K562 (cell line): ENCODE results near the gene CCDC82. TPM values are rescaled to one million over a fixed set of nuclear protein-coding genes. Genes with fewer than 3 reads are reported as not detected.
A peak's percentile ranks its signal among the peaks of the same experiment; 100 is the strongest.

Experiments used
- ATF7 ChIP-seq: fragments of 450-650 bp; IDR thresholded peaks from 2 replicates; pipeline ENCODE4 v1.7.1; 2014; ENCODE audit warnings: mild to moderate bottlenecking, moderate library complexity
- BRF1 ChIP-seq: IDR thresholded peaks from 3 replicates; pipeline ENCODE4 v1.6.1; 2011; ENCODE audit warnings: borderline replicate concordance, mild to moderate bottlenecking; ENCODE audit not compliant: insufficient read length; ENCODE audit errors: extremely low read depth
- CBFB ChIP-seq: sonication (generic); formaldehyde crosslinking; IDR thresholded peaks from 2 replicates; pipeline ENCODE4 v1.4.0; 2020; ENCODE audit warnings: mild to moderate bottlenecking, missing genetic modification reagents
- CHD4 ChIP-seq: fragments of 200-600 bp; sonication (generic); IDR thresholded peaks from 3 replicates; pipeline ENCODE4 v1.6.1; 2012; ENCODE audit warnings: low read depth, mild to moderate bottlenecking, mixed read lengths, low read length, inconsistent platforms; ENCODE audit not compliant: insufficient read depth, insufficient replicate concordance, poor library complexity, severe bottlenecking
- ELK1 ChIP-seq: sonication (generic); formaldehyde crosslinking; IDR thresholded peaks from 2 replicates; pipeline ENCODE4 v1.8.1; 2022; ENCODE audit warnings: missing genetic modification reagents
- ETV5 ChIP-seq: sonication (generic); formaldehyde crosslinking; IDR thresholded peaks from 2 replicates; pipeline ENCODE4 v1.4.0; 2020; ENCODE audit warnings: low read depth, mild to moderate bottlenecking, missing genetic modification reagents
- GABPB1 ChIP-seq: sonication (generic); formaldehyde crosslinking; IDR thresholded peaks from 2 replicates; pipeline ENCODE4 v1.8.0; 2022; ENCODE audit warnings: mild to moderate bottlenecking, missing genetic modification reagents
- HDAC3 ChIP-seq: fragments of 450-650 bp; IDR thresholded peaks from 2 replicates; pipeline ENCODE4 v1.6.1; 2018; ENCODE audit warnings: borderline replicate concordance, mild to moderate bottlenecking, moderate library complexity; ENCODE audit not compliant: partially characterized antibody
- JUNB ChIP-seq: fragments of 450-650 bp; formaldehyde crosslinking; conservative IDR thresholded peaks from 2 replicates; pipeline ENCODE4 v1.4.0; 2020; ENCODE audit warnings: mild to moderate bottlenecking
- KDM1A ChIP-seq, 2 experiments: fragments of 450-650 bp; IDR thresholded peaks; 2 replicates each; pipeline ENCODE4 v1.6.1; 2016; ENCODE audit warnings: mild to moderate bottlenecking in 2 of 2
- MTA2 ChIP-seq: fragments of 450-650 bp; IDR thresholded peaks from 2 replicates; pipeline ENCODE4 v1.6.1; 2016; ENCODE audit warnings: low read depth
- MTA3 ChIP-seq: fragments of 450-650 bp; formaldehyde crosslinking; IDR thresholded peaks from 2 replicates; pipeline ENCODE4 v1.6.1; 2017; ENCODE audit warnings: mild to moderate bottlenecking, borderline replicate concordance
- PRPF4 ChIP-seq: fragments of 200-400 bp; formaldehyde crosslinking; IDR thresholded peaks from one replicate; pipeline ENCODE4 v1.6.1; 2017; ENCODE audit warnings: low read length, low read depth, mild to moderate bottlenecking; ENCODE audit not compliant: insufficient read depth, poor library complexity, severe bottlenecking
- RFX1 ChIP-seq: fragments of 450-650 bp; IDR thresholded peaks from 2 replicates; pipeline ENCODE4 v1.6.1; 2016; ENCODE audit warnings: mild to moderate bottlenecking, moderate library complexity
- RFX7 ChIP-seq: fragments of 250-450 bp; sonication (Bioruptor Pico); IDR thresholded peaks from 2 replicates; pipeline ENCODE4 v1.5.1; 2021; ENCODE audit warnings: mild to moderate bottlenecking
- SMAD1 ChIP-seq: fragments of 150-350 bp; IDR thresholded peaks from 2 replicates; pipeline ENCODE4 v1.6.1; 2014; ENCODE audit warnings: low read length, low read depth; ENCODE audit not compliant: partially characterized antibody
- ZFPM2 ChIP-seq: fragments of 250-450 bp; sonication (Bioruptor Pico); IDR thresholded peaks from 2 replicates; pipeline ENCODE4 v1.5.1; 2022; ENCODE audit warnings: mild to moderate bottlenecking
- ZNF57 ChIP-seq: fragments of 450-650 bp; formaldehyde crosslinking; IDR thresholded peaks from 2 replicates; pipeline ENCODE4 v1.4.0; 2020; ENCODE audit warnings: mild to moderate bottlenecking, moderate library complexity
- ZNF668 ChIP-seq: fragments of 250-450 bp; sonication (Bioruptor Pico); IDR thresholded peaks from 2 replicates; pipeline ENCODE4 v1.8.0; 2022; ENCODE audit warnings: mild to moderate bottlenecking, inconsistent platforms
- polyA plus RNA-seq, 8 experiments: library from polyadenylated mRNA; depleted of rRNA in 4 of 8; stranded (reverse) in 5 of 8; unstranded in 3 of 8; fragments of >200 nt; fragmentation: Nextera tagmentation in 2 of 8; fragmentation: Illumina TruSeq in 1 of 8; extraction: Ambion mirVana in 2 of 8; extraction: Trizol in 1 of 8; gene quantifications; 2 replicates each; pipeline versions ENCODE4 v1.2.1 to v1.2.3, GENCODE V29; 2011 to 2014; ENCODE audit warnings: inconsistent platforms in 1 of 8, missing spikeins in 1 of 8
- total RNA-seq, 7 experiments: library from RNA; depleted of rRNA in 6 of 7; stranded (reverse); fragments of >200 nt in 6 of 7; fragmentation: Illumina TruSeq in 2 of 7; extraction: Trizol in 2 of 7; gene quantifications; 2 replicates each; pipeline versions ENCODE4 v1.2.1 to v1.2.3, GENCODE V29; 2011 to 2021; ENCODE audit warnings: low replicate concordance in 1 of 7
- TF ChIP-seq, protein P1 (sequence below): fragments of 450-650 bp; IDR thresholded peaks from 2 replicates; pipeline ENCODE4 v1.7.1; 2018; ENCODE audit warnings: mild to moderate bottlenecking, low read depth; ENCODE audit not compliant: partially characterized antibody
- TF ChIP-seq, protein P2 (sequence below), 2 experiments: IDR thresholded peaks in 1 of 2; conservative IDR thresholded peaks in 1 of 2; 2 replicates each; pipeline ENCODE4 v1.6.1; 2016; ENCODE audit warnings: low read depth in 2 of 2, mild to moderate bottlenecking in 1 of 2, missing compliant biosample characterization in 1 of 2, missing genetic modification characterization in 1 of 2, moderate library complexity in 1 of 2

Gene CCDC82
- total and polyA plus RNA-seq, 9 of the 15 experiments (the other 6 are each of a cell fraction or from before 2014, with no cell fraction given): 12.5 to 51.3 (median 24.5) TPM

- TF ChIP-seq ELK1 (CRISPR knock-in tag) (no peak), HDAC3 (no peak), BRF1 (no peak), RFX1 (no peak), KDM1A (IDR thresholded peaks at IDR 0.05) (0 out of 4 replicates have a peak, but pooled peaks of 1 of the 2 experiments have one; percentile 29), ZFPM2 (CRISPR knock-in tag) (no peak), RFX7 (CRISPR knock-in tag) (no peak), PRPF4 (no peak), ZNF57 (CRISPR knock-in tag) (no peak), ATF7 (no peak), CBFB (CRISPR knock-in tag) (no peak), JUNB (CRISPR knock-in tag) (no peak), GABPB1 (CRISPR knock-in tag) (no peak), CHD4 (no peak), MTA2 (peak; percentile 21; the same call in 1 of the 2 replicates), ETV5 (CRISPR knock-in tag) (no peak), MTA3 (no peak), SMAD1 (no peak), ZNF668 (CRISPR knock-in tag) (no peak)
- TF ChIP-seq, protein P1, sequence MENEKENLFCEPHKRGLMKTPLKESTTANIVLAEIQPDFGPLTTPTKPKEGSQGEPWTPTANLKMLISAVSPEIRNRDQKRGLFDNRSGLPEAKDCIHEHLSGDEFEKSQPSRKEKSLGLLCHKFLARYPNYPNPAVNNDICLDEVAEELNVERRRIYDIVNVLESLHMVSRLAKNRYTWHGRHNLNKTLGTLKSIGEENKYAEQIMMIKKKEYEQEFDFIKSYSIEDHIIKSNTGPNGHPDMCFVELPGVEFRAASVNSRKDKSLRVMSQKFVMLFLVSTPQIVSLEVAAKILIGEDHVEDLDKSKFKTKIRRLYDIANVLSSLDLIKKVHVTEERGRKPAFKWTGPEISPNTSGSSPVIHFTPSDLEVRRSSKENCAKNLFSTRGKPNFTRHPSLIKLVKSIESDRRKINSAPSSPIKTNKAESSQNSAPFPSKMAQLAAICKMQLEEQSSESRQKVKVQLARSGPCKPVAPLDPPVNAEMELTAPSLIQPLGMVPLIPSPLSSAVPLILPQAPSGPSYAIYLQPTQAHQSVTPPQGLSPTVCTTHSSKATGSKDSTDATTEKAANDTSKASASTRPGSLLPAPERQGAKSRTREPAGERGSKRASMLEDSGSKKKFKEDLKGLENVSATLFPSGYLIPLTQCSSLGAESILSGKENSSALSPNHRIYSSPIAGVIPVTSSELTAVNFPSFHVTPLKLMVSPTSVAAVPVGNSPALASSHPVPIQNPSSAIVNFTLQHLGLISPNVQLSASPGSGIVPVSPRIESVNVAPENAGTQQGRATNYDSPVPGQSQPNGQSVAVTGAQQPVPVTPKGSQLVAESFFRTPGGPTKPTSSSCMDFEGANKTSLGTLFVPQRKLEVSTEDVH: no peak
- TF ChIP-seq, protein P2, sequence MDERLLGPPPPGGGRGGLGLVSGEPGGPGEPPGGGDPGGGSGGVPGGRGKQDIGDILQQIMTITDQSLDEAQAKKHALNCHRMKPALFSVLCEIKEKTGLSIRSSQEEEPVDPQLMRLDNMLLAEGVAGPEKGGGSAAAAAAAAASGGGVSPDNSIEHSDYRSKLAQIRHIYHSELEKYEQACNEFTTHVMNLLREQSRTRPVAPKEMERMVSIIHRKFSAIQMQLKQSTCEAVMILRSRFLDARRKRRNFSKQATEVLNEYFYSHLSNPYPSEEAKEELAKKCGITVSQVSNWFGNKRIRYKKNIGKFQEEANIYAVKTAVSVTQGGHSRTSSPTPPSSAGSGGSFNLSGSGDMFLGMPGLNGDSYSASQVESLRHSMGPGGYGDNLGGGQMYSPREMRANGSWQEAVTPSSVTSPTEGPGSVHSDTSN (CRISPR knock-in tag; IDR thresholded peaks at IDR 0.05; ENCODE audit: low read depth): no peak
- TF ChIP-seq, protein P2 (tag; conservative IDR thresholded peaks at IDR 0.05; ENCODE audit: low read depth): no peak
Observed at GRCh38 chr11:96322775-96323641, 66.7 kb downstream of the CCDC82 start (continued).
